ENCODE results near the gene SIL1.
"Not testable (repeated sequence)": the region's sequence is repeated elsewhere in the genome, so short reads cannot be mapped to it uniquely, and the experiment has no call there.

SIL1 gene

GRCh38 chr5:139064613-139065012, 133.6 kb downstream of the SIL1 start:
- DNase-seq (ENCODE audit: low spot score in 2 of 2), result no peak
- in situ Hi-C loops (cut with MboI; ENCODE audit: low sequenced_read_pairs), result no loop called here
- no peaks in the 10 kb centered on the region for H3K4me1 ChIP-seq
- no peak overlapping the region for H3K4me3 ChIP-seq
- no peaks in the 10 kb centered on the region for H3K9me3 ChIP-seq
- H3K27me3 ChIP-seq (ENCODE audit: low read depth), result no peaks in the 10 kb centered on the region
- H3K36me3 ChIP-seq (replicated peaks), result no peaks in the 10 kb centered on the region

DNA sequence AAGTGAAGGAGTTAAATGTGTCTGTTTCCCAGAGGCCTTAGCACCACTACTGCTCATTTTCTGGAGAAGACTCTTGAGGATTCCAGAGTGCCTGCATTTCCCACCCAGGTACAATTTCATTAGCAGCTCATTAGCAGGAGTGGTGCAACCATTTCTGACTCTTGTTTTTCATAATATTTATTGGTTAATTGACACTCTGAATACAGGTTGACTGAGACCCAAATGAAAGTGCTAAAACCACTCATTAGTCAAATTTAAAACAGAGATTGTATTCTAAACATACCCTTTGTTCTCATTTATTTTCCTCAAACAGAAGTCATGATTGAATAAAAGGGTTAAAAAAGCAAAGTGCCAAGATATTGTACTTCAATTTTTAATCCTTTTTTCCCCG, 134.5 kb downstream of the SIL1 start:
- H3K9me3 ChIP-seq, result no peaks in the 10 kb centered on the region
- in situ Hi-C loops (cut with MboI; ENCODE audit: low sequenced_read_pairs), result no loop called here
- H3K4me3 ChIP-seq, result no peak overlapping the region
- H3K36me3 ChIP-seq (replicated peaks), result no peaks in the 10 kb centered on the region
- DNase-seq (ENCODE audit: low spot score in 2 of 2), result no peak
- no peaks in the 10 kb centered on the region for H3K4me1 ChIP-seq
- H3K27me3 ChIP-seq (ENCODE audit: low read depth), result no peaks in the 10 kb centered on the region

DNA sequence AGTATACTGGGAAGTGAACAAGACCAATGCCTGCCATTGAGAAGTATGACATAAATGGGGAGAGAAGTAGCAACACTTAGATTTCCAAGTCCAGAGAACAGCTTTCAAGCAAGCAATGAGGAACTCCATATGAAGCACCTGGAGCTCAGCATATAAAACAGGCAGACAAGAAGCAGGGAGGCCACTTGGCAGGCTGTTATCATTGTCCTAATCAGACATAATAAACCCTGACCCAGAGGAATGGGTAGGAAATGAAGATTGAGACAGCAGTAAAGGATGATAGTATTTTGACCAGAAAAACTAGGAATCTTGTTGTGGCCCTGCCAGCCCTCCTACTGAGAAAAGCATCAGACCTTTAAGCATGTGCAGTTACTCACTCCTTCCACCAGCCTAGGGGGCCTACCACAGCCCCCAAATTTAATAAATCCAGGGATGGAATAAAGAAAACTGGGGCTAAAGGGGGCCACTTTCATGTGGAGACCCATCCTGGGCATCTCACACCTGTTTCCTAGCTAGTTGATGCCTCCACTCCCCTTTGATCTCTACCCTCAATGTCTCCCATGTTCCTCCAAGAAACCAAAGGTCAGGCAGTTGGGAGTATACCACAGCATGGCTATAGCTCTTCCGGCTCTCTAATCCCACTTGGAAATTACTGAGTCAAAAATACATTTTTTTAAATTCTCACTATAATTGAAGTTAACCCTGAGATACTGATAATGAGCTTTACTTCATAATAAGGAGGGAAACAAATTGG, 135.1 kb downstream of the SIL1 start:
- no peak overlapping the region for H3K4me3 ChIP-seq
- H3K27me3 ChIP-seq (ENCODE audit: low read depth), result no peaks in the 10 kb centered on the region
- H3K9me3 ChIP-seq, result no peaks in the 10 kb centered on the region
- H3K4me1 ChIP-seq, result no peaks in the 10 kb centered on the region
- no peak for DNase-seq (ENCODE audit: low spot score in 2 of 2)
- H3K36me3 ChIP-seq (replicated peaks), result no peaks in the 10 kb centered on the region
- in situ Hi-C loops (cut with MboI; ENCODE audit: low sequenced_read_pairs), result no loop called here

- H3K9me3 ChIP-seq, result no peaks in the 10 kb centered on the region
- H3K4me1 ChIP-seq, result no peaks in the 10 kb centered on the region
- in situ Hi-C loops (cut with MboI; ENCODE audit: low sequenced_read_pairs), result no loop called here
- peak; percentile 65 to 69 for DNase-seq (ENCODE audit: low spot score in 2 of 2)
- no peak overlapping the region for H3K4me3 ChIP-seq
- no peaks in the 10 kb centered on the region for H3K36me3 ChIP-seq (replicated peaks)
- H3K27me3 ChIP-seq (ENCODE audit: low read depth), result no peaks in the 10 kb centered on the region
These were observed 136.3 kb downstream of the SIL1 start for GRCh38 chr5:139061856-139062255.

- Histone ChIP-seq H3K36me3 (replicated peaks) (no peaks in the 10 kb centered on the region), H3K4me3 (no peak overlapping the region), H3K9me3 (no peaks in the 10 kb centered on the region), H3K27me3 (ENCODE audit: low read depth) (no peaks in the 10 kb centered on the region), H3K4me1 (no peaks in the 10 kb centered on the region)
- in situ Hi-C loops (cut with MboI; ENCODE audit: low sequenced_read_pairs), result no loop called here
- no peak for DNase-seq (ENCODE audit: low spot score in 2 of 2)
These were observed 136.9 kb downstream of the SIL1 start for GRCh38 chr5:139061274-139061673.

DNA sequence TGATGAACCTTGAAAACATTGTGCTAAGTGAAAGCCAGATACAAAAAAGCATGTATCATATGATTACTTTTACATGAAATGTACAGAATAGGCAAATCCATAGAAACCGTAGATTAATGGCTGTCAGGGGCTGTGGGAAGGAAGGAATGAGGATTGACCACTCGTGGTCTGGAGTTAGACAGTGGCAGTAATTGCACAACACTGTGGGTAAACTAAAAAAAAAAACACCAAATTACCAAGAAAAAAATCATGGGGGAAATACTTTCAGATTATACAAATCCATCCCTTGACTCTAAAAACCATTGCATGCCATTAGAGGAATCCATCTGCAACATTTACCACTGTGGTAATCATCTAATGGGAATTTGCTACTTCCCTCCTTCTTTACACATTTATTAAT, 140.0 kb downstream of the SIL1 start:
- no peaks in the 10 kb centered on the region for H3K36me3 ChIP-seq (replicated peaks)
- H3K4me3 ChIP-seq, result no peak overlapping the region
- in situ Hi-C loops (cut with MboI; ENCODE audit: low sequenced_read_pairs), result no loop called here
- H3K9me3 ChIP-seq, result no peaks in the 10 kb centered on the region
- H3K4me1 ChIP-seq, result no peaks in the 10 kb centered on the region
- DNase-seq (ENCODE audit: low spot score in 2 of 2), result no peak
- H3K27me3 ChIP-seq (ENCODE audit: low read depth), result no peaks in the 10 kb centered on the region

- DNase-seq (ENCODE audit: low spot score in 2 of 2); H3K27me3 ChIP-seq (ENCODE audit: low read depth); H3K4me3 ChIP-seq; H3K4me1 ChIP-seq; H3K36me3 ChIP-seq (replicated peaks); H3K9me3 ChIP-seq; in situ Hi-C loops (cut with MboI; ENCODE audit: low sequenced_read_pairs): not testable (repeated sequence)
These were observed 140.9 kb downstream of the SIL1 start for GRCh38 chr5:139057045-139057939.

- DNase-seq (ENCODE audit: low spot score in 2 of 2), result no peak
- H3K27me3 ChIP-seq (ENCODE audit: low read depth), result no peaks in the 10 kb centered on the region
- H3K4me3 ChIP-seq, result no peak overlapping the region
- no peaks in the 10 kb centered on the region for H3K9me3 ChIP-seq
- in situ Hi-C loops (cut with MboI; ENCODE audit: low sequenced_read_pairs), result no loop called here
- H3K36me3 ChIP-seq (replicated peaks), result no peaks in the 10 kb centered on the region
- H3K4me1 ChIP-seq, result peaks cover 10% of the 10 kb centered on the region
These were observed 145.2 kb downstream of the SIL1 start for GRCh38 chr5:139052975-139053374.

DNA sequence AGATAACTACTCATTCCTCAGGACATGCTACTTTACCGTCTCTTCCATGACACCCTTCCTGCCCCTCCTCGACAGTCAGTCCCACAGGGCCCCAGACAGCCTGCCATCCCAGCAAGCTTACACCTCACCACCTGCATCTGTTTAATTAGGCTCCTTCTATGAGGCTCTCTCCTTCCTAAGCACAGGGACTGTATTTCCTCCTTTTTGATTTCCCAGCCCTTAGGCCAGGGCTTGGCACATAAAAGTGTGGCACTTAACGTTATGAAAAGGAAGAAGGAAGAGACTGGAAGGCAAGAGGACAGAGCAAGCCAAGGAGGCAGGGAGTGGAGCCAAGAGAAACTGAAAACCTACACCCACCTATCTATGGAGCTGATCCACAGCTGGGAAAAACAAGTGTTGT, 146.8 kb downstream of the SIL1 start:
- DNase-seq (ENCODE audit: low spot score in 2 of 2), result no peak
- Histone ChIP-seq H3K4me1 (peaks cover 10% of the 10 kb centered on the region), H3K27me3 (ENCODE audit: low read depth) (no peaks in the 10 kb centered on the region), H3K36me3 (replicated peaks) (0 out of 2 replicates have a peak, but pooled peaks cover 2% of the 10 kb centered on the region), H3K4me3 (no peak overlapping the region), H3K9me3 (no peaks in the 10 kb centered on the region)
- in situ Hi-C loops (cut with MboI; ENCODE audit: low sequenced_read_pairs), result no loop called here

DNA sequence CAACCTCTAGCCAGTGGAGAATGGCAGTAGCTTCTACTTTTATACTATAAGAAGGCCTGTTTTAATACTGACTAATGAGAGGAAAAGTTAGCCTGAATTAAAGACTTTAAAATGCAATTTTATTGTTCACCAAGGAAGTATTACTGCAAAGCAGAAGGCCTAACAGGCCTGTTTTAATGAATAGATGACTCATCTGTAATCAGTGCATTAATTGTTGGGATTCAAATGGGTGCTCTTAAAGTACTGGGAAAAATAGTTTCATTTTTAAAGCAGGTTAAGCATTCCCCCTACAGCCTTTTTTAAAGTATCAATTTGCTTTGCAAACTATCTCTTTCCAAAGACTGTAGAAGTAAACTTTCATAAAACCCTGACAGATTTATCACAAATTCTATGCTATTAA, 147.7 kb downstream of the SIL1 start:
- H3K27me3 ChIP-seq (ENCODE audit: low read depth), result no peaks in the 10 kb centered on the region
- H3K4me3 ChIP-seq, result no peak overlapping the region
- in situ Hi-C loops (cut with MboI; ENCODE audit: low sequenced_read_pairs), result no loop called here
- H3K4me1 ChIP-seq, result peaks cover 10% of the 10 kb centered on the region
- H3K36me3 ChIP-seq (replicated peaks), result 0 out of 2 replicates have a peak, but pooled peaks cover 3% of the 10 kb centered on the region
- DNase-seq (ENCODE audit: low spot score in 2 of 2), result no peak
- no peaks in the 10 kb centered on the region for H3K9me3 ChIP-seq

- Histone ChIP-seq H3K9me3 (no peaks in the 10 kb centered on the region), H3K4me1 (peaks cover 10% of the 10 kb centered on the region), H3K36me3 (replicated peaks) (0 out of 2 replicates have a peak, but pooled peaks cover 3% of the 10 kb centered on the region), H3K27me3 (ENCODE audit: low read depth) (no peaks in the 10 kb centered on the region), H3K4me3 (no peak overlapping the region)
- in situ Hi-C loops (cut with MboI; ENCODE audit: low sequenced_read_pairs), result no loop called here
- DNase-seq (ENCODE audit: low spot score in 2 of 2), result no peak
These were observed 148.4 kb downstream of the SIL1 start for GRCh38 chr5:139049780-139050179.

DNA sequence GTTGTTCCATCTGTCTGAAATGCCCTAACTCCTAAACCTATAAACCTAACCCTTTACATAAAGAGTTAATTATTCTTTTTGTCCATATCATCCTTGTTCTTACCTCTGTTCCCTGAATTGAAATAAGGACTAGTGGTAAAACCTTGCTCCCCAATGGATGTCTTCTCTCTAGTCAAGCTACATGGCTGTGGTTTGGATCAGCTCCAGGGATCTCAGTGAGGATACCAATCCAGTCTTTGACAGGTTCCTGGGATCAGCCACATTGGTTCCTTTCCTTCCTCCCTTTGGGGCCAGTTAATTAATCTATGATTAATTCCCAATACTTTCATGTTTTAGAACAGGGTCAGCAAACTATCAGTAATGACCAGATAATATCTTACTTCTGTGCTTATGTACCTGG, 151.6 kb downstream of the SIL1 start:
- in situ Hi-C loops (cut with MboI; ENCODE audit: low sequenced_read_pairs), result no loop called here

GRCh38 chr5:139043157-139043905, 154.8 kb downstream of the SIL1 start:
- Histone ChIP-seq H3K9me3 (no peaks in the 10 kb centered on the region), H3K4me3 (no peak overlapping the region), H3K4me1 (no peaks in the 10 kb centered on the region), H3K27me3 (ENCODE audit: low read depth) (no peaks in the 10 kb centered on the region), H3K36me3 (replicated peaks) (0 out of 2 replicates have a peak, but pooled peaks cover 3% of the 10 kb centered on the region)
- in situ Hi-C loops (cut with MboI; ENCODE audit: low sequenced_read_pairs), result no loop called here
- DNase-seq (ENCODE audit: low spot score in 2 of 2), result no peak

More for the DNA sequence above, 151.6 kb downstream of the SIL1 start:
- DNase-seq (ENCODE audit: low spot score in 2 of 2), result no peak
- no peaks in the 10 kb centered on the region for H3K27me3 ChIP-seq (ENCODE audit: low read depth)
- no peak overlapping the region for H3K4me3 ChIP-seq
- H3K4me1 ChIP-seq, result peaks cover 10% of the 10 kb centered on the region
- H3K9me3 ChIP-seq, result no peaks in the 10 kb centered on the region
- 0 out of 2 replicates have a peak, but pooled peaks cover 3% of the 10 kb centered on the region for H3K36me3 ChIP-seq (replicated peaks)

All from HAP-1 (cell line).